Jurkat, Clone E6-1 (cell line): ENCODE results near the gene PSMA6.
"Not testable (repeated sequence)": the region's sequence is repeated elsewhere in the genome, so short reads cannot be mapped to it uniquely, and the experiment has no call there.

Experiments
- DNase-seq: peaks from one replicate; pipeline ENCODE4 v3.0.0-alpha.2; 2011; ENCODE audit warnings: low read depth, low spot score
- H3K4me3 ChIP-seq: 2 replicates; pipeline ENCODE4 v1.5.1; 2011; ENCODE audit warnings: mild to moderate bottlenecking, low read length, control low read depth, moderate library complexity

The PSMA6 gene

DNA sequence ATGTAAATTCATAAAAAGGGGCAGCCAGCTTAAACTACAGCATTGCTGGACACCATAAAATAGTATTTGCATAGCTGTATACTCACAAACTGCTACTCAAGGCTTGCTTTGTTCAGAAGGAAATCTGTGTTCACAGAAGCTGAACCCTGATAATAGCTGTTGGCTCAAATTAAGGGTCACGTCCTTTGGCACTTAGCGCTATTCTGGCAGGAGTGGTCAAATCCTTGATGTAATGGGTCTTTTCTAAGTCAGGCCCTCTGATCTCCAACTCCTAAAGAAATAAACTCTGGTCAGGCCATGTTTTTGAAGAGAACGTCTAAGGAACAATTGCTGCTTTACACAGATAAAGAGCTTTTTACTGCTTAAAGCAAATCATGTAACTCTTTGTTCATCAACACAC, 12.8 kb upstream of the PSMA6 start:
- no peak overlapping the region for H3K4me3 ChIP-seq
- no peak for DNase-seq

- DNase-seq = no peak
- H3K4me3 ChIP-seq = no peak overlapping the region
These were observed 10.8 kb upstream of the PSMA6 start for GRCh38 chr14:35281341-35281740.

- H3K4me3 ChIP-seq = no peak overlapping the region
- no peak for DNase-seq
These were observed 7.7 kb upstream of the PSMA6 start for GRCh38 chr14:35284506-35284905.

DNA sequence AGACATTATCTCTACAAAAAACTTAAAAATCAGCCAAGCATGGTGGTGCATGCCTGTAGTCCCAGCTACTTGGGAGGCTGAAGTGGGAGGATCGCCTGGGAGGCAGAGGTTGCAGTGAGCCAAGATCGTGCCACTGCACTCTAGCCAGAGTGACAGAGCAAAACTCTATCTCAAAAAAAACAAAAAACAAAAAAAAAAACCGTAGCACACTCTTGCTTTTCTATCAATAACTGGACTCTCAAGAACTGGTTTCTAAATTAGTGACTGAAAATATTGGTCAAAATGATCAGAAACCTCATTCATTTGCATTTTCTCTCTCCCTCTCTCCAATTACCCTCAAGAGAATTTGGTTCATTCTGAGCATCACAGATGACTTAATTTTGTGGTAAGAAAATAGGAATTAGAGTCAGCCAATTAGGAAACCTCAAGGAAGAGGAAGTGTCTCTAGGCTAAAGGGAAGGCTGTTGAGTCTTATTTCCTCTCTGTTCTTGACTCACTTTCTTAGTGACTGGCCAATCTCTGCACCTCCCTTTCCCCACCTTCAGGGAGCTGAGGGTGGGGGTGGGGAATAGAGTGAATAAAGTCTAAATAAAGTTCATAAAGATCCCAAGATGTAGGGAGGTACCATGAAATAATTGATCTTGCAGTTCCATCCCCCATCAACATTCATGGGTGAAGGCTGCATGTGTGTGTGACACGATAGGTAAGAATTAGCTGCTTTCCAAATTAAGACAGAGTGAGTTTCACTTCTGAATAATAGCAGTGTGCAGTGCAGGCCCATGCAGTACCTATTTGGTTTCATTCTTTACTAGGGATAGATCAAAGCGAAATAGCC, 6.8 kb upstream of the PSMA6 start:
- H3K4me3 ChIP-seq = peak overlapping the region; percentile 52
- DNase-seq = peak; percentile 84

- peak overlapping the region; percentile 52 for H3K4me3 ChIP-seq
- peak; percentile 95 for DNase-seq
These were observed 6.1 kb upstream of the PSMA6 start for GRCh38 chr14:35286003-35286600.

- DNase-seq = peak; percentile 90
- peak overlapping the region; percentile 52 for H3K4me3 ChIP-seq
These were observed 5.5 kb upstream of the PSMA6 start for GRCh38 chr14:35286707-35287106.

DNA sequence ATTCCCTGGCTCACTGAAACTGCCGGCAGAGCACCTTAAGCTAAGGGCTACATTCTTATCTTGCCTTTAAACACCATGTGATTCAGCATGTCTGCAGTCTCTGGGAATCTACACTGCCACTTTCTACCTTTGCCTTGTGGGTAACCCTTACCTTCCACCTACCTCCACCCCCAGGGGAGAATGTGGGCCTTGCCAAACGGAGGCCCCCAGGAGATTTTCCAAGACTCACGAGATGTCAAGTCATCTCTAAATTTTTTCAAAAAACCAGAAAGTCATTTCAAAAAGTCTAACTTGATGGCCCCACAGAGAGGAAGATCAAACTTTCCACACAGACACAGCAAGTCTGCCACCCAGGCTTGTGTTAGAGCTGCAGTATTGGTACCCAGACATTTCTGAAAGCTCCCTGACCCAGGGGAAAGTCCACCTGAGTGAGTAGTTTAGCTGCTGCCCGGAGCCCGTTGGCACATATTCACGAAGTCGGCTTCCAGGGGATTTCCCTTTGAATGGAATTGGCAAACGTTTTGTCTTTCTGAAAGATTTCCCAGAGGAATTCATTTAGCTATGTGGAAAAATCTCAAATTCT, 4.7 kb upstream of the PSMA6 start:
- H3K4me3 ChIP-seq = peak overlapping the region; percentile 52
- DNase-seq = no peak

DNA sequence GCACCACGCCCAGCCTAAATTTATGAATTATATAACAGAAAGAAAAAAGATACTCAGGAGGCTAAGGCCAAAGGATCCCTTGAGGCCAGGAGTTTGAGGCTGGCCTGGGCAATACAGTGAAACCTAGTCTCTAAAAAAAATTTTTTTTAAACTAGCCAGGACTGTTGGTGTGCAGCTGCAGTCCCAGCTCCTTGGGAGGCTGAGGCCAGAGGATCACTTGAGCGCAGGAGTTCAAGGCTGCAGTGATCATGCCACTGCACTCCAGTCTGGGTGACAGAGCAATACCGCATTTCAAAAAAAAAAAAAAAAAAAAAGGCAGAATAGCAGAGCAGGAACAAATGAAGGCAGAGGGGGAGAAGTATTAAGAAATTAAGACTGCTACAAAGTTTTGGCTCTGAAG, 2.6 kb upstream of the PSMA6 start:
- no peak for DNase-seq
- no peak overlapping the region for H3K4me3 ChIP-seq

DNA sequence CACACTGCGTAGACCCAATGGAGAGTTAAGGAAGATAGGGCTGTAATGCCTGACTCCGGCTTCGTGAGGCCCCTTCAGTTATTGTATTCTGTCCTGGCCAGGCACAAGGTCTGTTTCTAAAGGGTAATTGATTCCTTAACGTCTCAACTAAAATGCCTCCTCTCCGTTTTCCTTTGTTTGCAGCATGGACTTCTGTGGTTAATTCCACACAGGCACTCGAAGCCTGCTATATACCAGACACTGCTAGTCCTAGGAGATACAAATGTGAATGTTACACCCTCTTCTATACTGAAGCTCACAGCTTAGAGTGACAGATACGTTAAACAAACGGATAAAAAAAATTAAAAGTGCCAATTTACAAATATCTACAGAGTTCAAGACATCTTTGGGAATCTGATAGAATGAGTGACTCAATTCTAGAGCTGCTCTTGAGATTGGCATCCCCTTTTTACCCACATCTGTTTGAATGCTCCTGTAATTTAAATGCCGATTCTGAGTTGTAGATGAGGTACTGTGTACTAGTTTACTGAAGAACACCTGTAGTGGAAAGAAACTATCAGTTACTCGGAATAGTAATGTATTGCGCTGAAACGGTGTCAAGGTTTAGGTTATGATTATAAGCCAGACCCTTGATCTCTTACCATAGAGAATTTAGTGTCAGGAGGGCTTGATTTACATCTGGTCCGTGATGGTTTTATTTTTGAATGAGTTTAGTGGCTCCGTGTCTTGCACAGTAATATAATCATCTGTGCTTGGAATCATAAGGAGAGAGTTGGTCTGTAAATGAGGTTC, 784 bp downstream of the PSMA6 start:
- no peak for DNase-seq
- H3K4me3 ChIP-seq = peak overlapping the region; percentile 100

GRCh38 chr14:35295845-35296161, 3.6 kb downstream of the PSMA6 start:
- DNase-seq = no peak
- no peak overlapping the region for H3K4me3 ChIP-seq

DNA sequence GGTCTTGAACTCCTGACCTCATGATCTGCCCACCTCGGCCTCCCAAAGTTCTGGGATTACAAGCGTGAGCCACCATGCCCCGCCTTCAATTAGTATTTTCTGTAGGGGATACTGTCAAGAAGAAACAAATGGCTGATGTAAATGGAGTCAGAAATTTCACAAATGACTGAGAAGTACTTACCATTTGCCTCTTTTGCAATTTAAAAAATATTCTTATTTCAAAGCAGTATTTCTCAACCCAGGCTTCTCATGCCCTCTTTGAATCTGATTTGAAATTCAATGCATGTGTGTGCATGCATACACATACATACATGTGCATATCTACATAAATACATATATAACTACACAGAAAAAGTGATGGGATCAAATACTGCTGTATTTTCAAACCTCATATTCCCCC, 4.4 kb downstream of the PSMA6 start:
- no peak for DNase-seq
- no peak overlapping the region for H3K4me3 ChIP-seq

GRCh38 chr14:35297706-35298105, 5.5 kb downstream of the PSMA6 start:
- H3K4me3 ChIP-seq = no peak overlapping the region
- DNase-seq = no peak

DNA sequence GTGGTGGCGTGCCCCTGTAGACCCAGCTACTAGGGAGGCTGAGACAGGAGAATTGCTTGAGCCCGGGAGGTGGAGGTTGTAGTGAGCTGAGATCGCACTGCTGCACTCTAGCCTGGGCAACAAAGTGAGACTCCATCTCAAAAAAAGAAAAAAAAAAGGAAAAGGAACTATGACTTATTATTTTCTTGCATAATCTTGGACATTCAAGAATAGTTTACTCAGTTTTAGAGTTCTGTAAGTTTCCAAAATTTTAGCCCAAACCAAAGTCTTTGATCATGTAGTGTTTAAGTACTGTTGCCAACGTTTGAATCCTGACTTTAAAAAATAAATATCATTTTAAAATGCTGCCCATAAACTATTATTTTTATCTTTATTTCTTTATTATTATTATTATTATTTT, 6.2 kb downstream of the PSMA6 start:
- DNase-seq = no peak
- H3K4me3 ChIP-seq = no peak overlapping the region

- no peak for DNase-seq
- H3K4me3 ChIP-seq = no peak overlapping the region
These were observed 7.5 kb downstream of the PSMA6 start for GRCh38 chr14:35299708-35300107.

DNA sequence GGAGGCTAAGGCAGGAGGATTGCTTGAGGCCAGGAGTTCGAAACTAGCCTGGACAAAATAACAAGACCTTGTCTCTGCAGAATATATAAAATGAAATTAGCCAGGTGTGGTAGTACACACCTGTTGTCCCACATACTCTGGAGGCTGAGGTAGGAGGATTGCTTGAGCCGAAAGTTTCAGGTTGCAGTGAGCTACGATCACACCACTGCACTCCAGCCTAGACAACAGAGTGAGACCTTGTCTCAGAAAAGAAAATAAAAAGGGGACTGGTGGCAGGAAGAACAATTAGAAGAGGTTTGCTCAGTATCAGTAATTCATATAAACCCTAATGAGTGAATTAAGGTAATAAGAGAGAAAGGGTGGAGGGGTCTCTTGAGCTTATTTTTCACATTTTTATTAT, 8.0 kb downstream of the PSMA6 start:
- no peak for DNase-seq
- H3K4me3 ChIP-seq = no peak overlapping the region

DNA sequence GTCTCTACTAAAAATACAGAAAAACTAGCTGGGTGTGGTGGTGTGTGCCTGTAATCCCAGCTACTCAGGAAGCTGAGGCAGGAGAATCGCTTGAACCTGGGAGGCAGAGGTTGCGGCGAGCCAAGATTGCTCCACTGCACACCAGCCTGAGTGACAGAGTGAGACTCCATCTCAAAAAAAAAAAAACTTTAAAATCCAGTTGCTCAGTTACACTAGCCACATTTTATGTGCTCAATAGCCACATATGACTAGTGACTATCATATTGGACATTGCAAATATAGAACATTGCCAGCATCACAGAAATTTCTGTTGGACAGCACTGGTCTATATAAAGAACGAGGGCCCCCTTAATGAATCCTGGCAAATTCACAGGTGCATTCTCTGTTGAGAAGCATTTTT, 9.2 kb downstream of the PSMA6 start:
- not testable (repeated sequence) for DNase-seq, H3K4me3 ChIP-seq

GRCh38 chr14:35301735-35302528, 9.8 kb downstream of the PSMA6 start:
- no peak overlapping the region for H3K4me3 ChIP-seq
- DNase-seq = no peak

DNA sequence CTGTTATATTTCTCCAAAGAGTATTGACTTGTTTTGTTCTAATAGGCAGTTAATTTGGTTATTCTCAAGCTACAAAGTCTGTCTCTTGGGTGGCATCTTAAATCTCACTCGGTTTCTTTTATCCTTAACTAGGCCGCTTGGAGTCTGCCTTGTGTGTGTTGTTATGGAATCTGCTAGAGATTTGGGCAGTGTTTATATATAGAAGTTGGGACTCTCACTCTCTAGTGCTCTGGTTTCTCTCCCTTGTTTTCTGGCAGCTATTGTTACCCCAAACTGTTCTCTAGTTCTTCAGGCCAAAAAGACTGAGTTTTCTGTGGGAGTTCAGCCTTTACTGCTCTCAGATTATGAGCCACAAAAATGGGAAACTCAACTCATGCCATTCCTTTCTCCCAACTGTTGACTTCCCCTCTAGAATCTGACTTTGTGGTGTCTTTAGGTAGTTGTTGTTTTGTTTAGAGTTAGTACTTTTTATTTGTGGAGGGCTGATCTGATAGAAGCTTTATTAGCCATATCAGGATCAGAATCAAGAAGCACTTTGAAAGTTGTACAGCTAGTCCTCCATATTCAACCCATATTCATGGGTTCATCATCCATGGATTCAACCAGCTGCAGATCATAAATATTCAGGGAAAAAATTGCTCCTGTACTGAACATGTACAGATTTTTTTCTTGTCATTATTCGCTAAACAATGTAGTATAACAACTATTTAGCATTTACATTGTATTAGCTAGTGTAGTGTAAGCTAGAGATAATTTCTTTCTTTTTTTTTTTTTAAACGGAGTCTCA, 11.2 kb downstream of the PSMA6 start:
- no peak for DNase-seq
- no peak overlapping the region for H3K4me3 ChIP-seq
